Measurements from ENCODE around the gene TM7SF3.
"Not testable (repeated sequence)": the region's sequence is repeated elsewhere in the genome, so short reads cannot be mapped to it uniquely, and the experiment has no call there.

Gene TM7SF3

DNA sequence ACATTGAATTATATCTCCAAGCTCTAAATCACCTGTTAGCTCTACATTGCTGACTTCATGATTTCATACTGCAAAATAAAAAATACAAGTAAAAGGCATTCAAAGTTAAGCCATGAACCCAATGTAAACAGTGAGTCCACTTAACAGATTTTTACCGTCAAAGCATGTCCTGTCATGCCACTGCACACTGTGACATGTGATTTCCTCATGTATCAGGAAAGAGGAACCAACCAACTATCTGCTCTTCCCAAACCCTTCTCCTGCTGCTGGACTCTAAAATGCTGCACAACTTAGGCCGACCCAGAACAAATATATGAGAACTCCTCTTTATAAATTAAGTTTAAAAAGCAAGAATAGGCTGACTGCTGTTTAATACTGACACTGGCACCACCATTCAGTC, 37.5 kb downstream of the TM7SF3 start:
- DNase-seq: no peak

- DNase-seq: peak; percentile 66
Observed at GRCh38 chr12:26971963-26972362, 42.2 kb downstream of the TM7SF3 start.

GRCh38 chr12:26970136-26970535, 44.0 kb downstream of the TM7SF3 start:
- DNase-seq: no peak

DNA sequence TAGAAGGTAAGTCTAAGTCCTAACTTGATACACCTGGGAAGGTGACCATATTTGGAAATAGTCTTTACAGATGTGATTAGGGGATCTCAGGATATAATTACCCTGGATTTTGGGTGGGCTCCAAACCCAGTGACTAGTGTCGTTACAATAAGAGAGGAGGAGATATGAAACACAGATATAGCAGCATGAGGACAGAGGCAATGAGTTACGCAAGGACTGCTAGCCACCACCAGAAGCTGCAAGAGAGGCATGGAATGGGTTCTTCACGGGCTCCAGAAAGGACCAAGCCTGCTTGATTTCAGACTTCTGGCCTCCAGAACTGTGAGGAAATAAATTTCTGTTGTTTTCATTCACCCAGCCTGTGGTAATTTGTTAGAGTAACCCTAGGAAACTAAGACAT, 47.3 kb downstream of the TM7SF3 start:
- no peak for DNase-seq

DNA sequence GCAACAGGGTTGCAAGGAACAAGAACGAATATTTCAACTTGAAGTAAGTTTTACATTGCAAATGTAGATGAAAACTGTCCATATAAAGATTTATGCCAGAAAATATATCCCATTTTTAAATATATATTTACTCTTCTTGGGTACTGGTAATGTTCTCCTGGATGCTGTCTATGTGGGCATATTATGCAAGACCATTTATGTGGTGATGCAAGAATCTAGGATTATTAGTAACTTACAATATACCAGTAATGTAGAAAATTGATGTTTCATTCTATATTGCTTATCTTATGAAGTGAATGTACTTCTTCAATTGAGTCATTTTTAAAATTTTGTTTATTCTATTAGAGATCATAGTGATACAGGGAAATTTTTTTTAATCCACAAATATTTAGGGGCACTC, 50.8 kb downstream of the TM7SF3 start:
- no peak for DNase-seq

GRCh38 chr12:26961803-26962202, 52.4 kb downstream of the TM7SF3 start:
- no peak for DNase-seq

- DNase-seq: not testable (repeated sequence)
Observed at GRCh38 chr12:26961391-26961790, 52.8 kb downstream of the TM7SF3 start.

DNA sequence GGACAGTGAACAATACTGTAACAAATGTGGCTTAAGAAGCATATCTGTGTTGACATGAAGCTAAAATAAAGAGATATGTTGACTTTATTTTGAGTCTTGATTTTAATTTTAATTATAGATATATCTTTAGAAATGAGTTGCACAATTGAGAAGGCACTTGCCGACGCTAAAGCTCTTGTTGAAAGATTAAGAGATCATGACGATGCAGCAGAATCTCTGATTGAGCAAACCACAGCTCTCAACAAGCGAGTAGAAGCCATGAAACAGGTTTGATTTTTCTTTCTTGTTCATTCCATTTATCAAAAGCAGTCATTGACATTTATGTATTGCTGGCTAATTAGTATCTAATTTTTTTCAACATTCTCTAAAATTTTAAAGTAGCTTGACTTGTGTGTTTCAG, 60.2 kb downstream of the TM7SF3 start:
- DNase-seq: no peak

- no peak for DNase-seq
Observed at GRCh38 chr12:26953447-26953846, 60.7 kb downstream of the TM7SF3 start.

DNA sequence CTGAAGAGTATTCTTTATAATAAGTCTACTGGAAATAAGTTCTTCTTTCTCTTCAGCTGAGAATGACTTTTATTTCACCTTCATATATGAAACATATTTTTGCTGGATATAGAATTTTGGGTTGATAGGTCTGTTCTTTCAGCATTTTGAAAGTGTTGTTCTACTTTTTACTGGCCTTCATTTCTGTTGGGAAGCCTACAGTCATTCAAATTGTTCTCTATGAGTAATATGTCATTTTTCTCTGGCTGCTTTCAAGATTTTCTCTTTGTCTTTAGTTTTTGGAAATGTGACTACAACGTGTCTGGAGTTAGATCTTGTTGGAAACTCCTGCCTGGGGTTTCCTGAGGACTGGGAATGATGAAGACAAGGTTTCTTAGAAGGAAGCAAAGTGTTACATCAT, 65.9 kb downstream of the TM7SF3 start:
- no peak for DNase-seq

DNA sequence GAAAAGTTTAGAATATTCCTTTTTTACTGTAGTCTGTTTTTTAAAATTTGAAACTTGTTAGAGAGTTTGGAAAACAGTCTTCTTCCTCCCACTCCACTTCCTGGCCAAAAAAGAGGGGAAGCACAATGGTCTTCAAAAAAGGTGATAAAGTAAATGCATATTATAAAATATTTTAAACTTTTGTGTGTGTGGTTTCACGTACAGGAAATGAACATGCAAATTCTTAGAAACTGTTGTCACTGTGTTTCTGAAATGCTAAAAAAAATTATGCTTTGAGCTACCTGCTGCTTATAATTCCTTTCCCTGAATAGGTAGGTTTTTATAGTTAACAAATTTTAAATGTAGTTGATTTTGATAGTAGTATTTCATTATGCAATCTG, 73.0 kb downstream of the TM7SF3 start:
- no peak for DNase-seq

- DNase-seq: peak; percentile 37
Observed at GRCh38 chr12:26940516-26941214, 73.5 kb downstream of the TM7SF3 start.

GRCh38 chr12:26939953-26940352, 74.2 kb downstream of the TM7SF3 start:
- DNase-seq: no peak

- no peak for DNase-seq
Observed at GRCh38 chr12:26939192-26939832, 74.9 kb downstream of the TM7SF3 start.

GRCh38 chr12:26938701-26939062, 75.5 kb downstream of the TM7SF3 start:
- DNase-seq: no peak

GRCh38 chr12:26937863-26938700, 76.1 kb downstream of the TM7SF3 start, which contains the start of the genes FGFR1OP2 and INTS13:
Gene FGFR1OP2 (plus strand): TSS chr12:26938470. CDS start chr12:26954159, 15,689 bp downstream.
Gene INTS13 (minus strand): TSS chr12:26937981. CDS start chr12:26936803, 1,178 bp downstream.
- peak; percentile 98 for DNase-seq

DNA sequence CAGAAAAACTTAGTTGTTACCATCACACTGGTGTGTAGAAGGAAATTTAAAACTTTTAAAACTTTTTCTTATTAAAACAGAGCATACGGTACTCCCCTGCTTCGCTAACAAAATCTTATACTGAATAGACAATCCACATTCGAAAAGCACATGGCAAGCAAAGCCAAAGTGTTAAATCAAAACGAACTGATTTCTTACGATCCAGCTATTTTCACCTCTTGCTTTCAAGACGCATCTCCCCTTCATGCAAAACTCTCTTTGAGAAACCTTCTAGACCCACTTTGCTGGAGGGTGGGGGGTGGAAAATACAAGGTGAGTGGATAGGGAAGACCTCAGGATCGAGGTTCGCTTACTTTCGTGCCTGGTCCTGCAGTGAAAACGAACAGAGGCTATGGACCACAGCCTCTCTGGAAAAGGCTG, 76.7 kb downstream of the TM7SF3 start:
- DNase-seq: no peak

GRCh38 chr12:26936559-26937442, 77.4 kb downstream of the TM7SF3 start:
- DNase-seq: no peak

- DNase-seq: no peak
Observed at GRCh38 chr12:26935636-26936378, 78.4 kb downstream of the TM7SF3 start.

DNA sequence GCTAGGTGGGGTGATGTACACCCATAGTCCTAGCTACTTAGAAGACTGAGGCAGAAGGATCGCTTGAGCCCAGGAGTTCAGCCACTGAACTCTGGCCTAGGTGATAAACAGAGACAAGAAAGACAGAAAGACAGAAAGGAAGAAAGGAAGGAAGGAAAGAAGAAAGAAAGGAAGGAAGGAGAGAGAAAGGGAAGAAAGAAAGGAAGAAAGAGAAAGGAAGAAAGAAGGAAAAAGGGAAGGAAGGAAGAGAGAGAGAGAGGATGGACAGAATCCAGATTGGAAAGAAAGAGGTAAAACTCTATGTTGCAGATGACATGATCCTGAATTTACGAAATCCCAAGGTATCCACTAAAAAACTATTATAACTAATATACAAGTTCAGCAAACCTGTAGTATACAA, 84.6 kb downstream of the TM7SF3 start:
- no peak for DNase-seq

GRCh38 chr12:26928661-26929060, 85.5 kb downstream of the TM7SF3 start:
- DNase-seq: no peak
